Kidney epithelial cell (primary cell): ENCODE measurements around the gene NTN1. TPM values are rescaled to one million over a fixed set of nuclear protein-coding genes. Genes with fewer than 3 reads are reported as not detected.

Source experiments
- DNase-seq: peaks from one replicate; pipeline ENCODE4 v3.0.0-alpha.2; 2010; ENCODE audit warnings: low read depth
- H3K27me3 ChIP-seq: 2 replicates; pipeline ENCODE4 v1.6.0; 2011; ENCODE audit warnings: low read length; ENCODE audit not compliant: control insufficient read depth, insufficient read depth
- H3K36me3 ChIP-seq: 2 replicates; pipeline ENCODE4 v1.5.1; 2011; ENCODE audit warnings: low read length; ENCODE audit not compliant: control insufficient read depth, insufficient read depth
- H3K4me3 ChIP-seq: 2 replicates; pipeline ENCODE4 v1.5.1; 2011; ENCODE audit warnings: low read depth, mild to moderate bottlenecking, control low read depth, low read length
- CTCF ChIP-seq: IDR thresholded peaks from 2 replicates; pipeline ENCODE4 v1.5.1; 2011; ENCODE audit warnings: mild to moderate bottlenecking, moderate library complexity, low read length, control low read depth, inconsistent platforms; ENCODE audit not compliant: insufficient read depth, poor library complexity, severe bottlenecking
- total RNA-seq: library from RNA; depleted of rRNA; stranded (reverse); fragments of >200 nt; gene quantifications from 2 replicates; pipeline ENCODE4 v1.2.3, GENCODE V29; 2015

NTN1 gene
- total RNA-seq, 1 donor from 2014 or later, result 15.2 TPM

- TF ChIP-seq CTCF, result no peak
- no peak for DNase-seq
- Histone ChIP-seq H3K4me3 (no peak overlapping the region), H3K27me3 (no peaks in the 10 kb centered on the region), H3K36me3 (no peaks in the 10 kb centered on the region)
Measured at GRCh38 chr17:9166788-9167187, 145.5 kb downstream of the NTN1 start.

- Histone ChIP-seq H3K27me3 (no peaks in the 10 kb centered on the region), H3K4me3 (no peak overlapping the region), H3K36me3 (no peaks in the 10 kb centered on the region)
- no peak for TF ChIP-seq CTCF
- DNase-seq, result no peak
Measured at GRCh38 chr17:9167379-9167778, 146.1 kb downstream of the NTN1 start.

- Histone ChIP-seq H3K4me3 (no peak overlapping the region), H3K36me3 (no peaks in the 10 kb centered on the region), H3K27me3 (no peaks in the 10 kb centered on the region)
- no peak for TF ChIP-seq CTCF
- DNase-seq, result no peak
Measured at GRCh38 chr17:9169116-9169515, 147.8 kb downstream of the NTN1 start.

- no peak for TF ChIP-seq CTCF
- no peak for DNase-seq
- Histone ChIP-seq H3K4me3 (no peak overlapping the region), H3K36me3 (no peaks in the 10 kb centered on the region), H3K27me3 (no peaks in the 10 kb centered on the region)
Measured at GRCh38 chr17:9170336-9170735, 149.0 kb downstream of the NTN1 start.

- Histone ChIP-seq H3K36me3 (no peaks in the 10 kb centered on the region), H3K27me3 (no peaks in the 10 kb centered on the region), H3K4me3 (no peak overlapping the region)
- DNase-seq, result no peak
- TF ChIP-seq CTCF, result no peak
Measured at GRCh38 chr17:9170853-9171252, 149.5 kb downstream of the NTN1 start.

GRCh38 chr17:9173386-9173983 is 152.2 kb downstream of the NTN1 start:
- DNase-seq, result no peak
- no peak for TF ChIP-seq CTCF
- no peaks in the 10 kb centered on the region for H3K36me3 ChIP-seq
- peaks cover 2% of the 10 kb centered on the region for H3K27me3 ChIP-seq
- no peak overlapping the region for H3K4me3 ChIP-seq
